ENCODE data around the gene GOT1. TPM values are rescaled to one million over a fixed set of nuclear protein-coding genes. Genes with fewer than 3 reads are reported as not detected.

The GOT1 gene
- total RNA-seq, 1 donor from 2014 or later = 33.7 TPM

DNA sequence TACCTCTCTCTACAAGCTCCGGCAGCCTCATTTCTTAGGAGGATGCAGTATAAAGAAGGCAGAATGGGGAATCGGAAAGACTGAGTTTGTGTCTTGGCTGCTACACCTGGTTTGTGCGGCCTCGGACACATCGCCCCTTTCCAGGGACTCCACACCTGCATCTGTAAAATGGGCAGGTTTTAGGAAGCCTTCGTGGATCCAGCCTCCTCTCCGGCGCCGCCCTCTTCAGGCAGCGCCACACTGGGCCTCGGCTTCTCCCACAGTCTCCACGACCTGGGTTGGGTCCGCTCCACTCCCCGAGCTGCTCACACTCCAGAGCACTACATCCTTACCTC lies 341 bp downstream of the GOT1 start:
- Mint-ChIP-seq H3K4me1 (ENCODE audit: unreplicated experiment) (peaks cover 18% of the 10 kb centered on the region), H3K27ac (ENCODE audit: unreplicated experiment) (peak overlapping the region; percentile 84), H3K4me3 (ENCODE audit: unreplicated experiment) (peak overlapping the region; percentile 97), H3K27me3 (ENCODE audit: unreplicated experiment) (no peaks in the 10 kb centered on the region), H3K36me3 (ENCODE audit: low read depth, unreplicated experiment) (no peaks in the 10 kb centered on the region), H3K9me3 (ENCODE audit: unreplicated experiment) (no peaks in the 10 kb centered on the region)
- no peak for DNase-seq (ENCODE audit: low spot score)
- TF ChIP-seq CTCF (IDR thresholded peaks at IDR 0.05; ENCODE audit: unreplicated experiment) = no peak

- Mint-ChIP-seq H3K4me1 (ENCODE audit: unreplicated experiment) (peaks cover 18% of the 10 kb centered on the region), H3K27me3 (ENCODE audit: unreplicated experiment) (peaks cover 1% of the 10 kb centered on the region), H3K9me3 (ENCODE audit: unreplicated experiment) (no peaks in the 10 kb centered on the region), H3K4me3 (ENCODE audit: unreplicated experiment) (peak overlapping the region; percentile 97), H3K36me3 (ENCODE audit: low read depth, unreplicated experiment) (no peaks in the 10 kb centered on the region), H3K27ac (ENCODE audit: unreplicated experiment) (no peak overlapping the region)
- no peak for TF ChIP-seq CTCF (IDR thresholded peaks at IDR 0.05; ENCODE audit: unreplicated experiment)
- DNase-seq (ENCODE audit: low spot score) = no peak
Observed at GRCh38 chr10:99429517-99430095, 818 bp downstream of the GOT1 start.

- no peaks in the 10 kb centered on the region for H3K36me3 Mint-ChIP-seq (ENCODE audit: low read depth, unreplicated experiment)
- no peak overlapping the region for H3K27ac Mint-ChIP-seq (ENCODE audit: unreplicated experiment)
- no peak for DNase-seq (ENCODE audit: low spot score)
- peaks cover 18% of the 10 kb centered on the region for H3K4me1 Mint-ChIP-seq (ENCODE audit: unreplicated experiment)
- no peak overlapping the region for H3K4me3 Mint-ChIP-seq (ENCODE audit: unreplicated experiment)
- peaks cover 1% of the 10 kb centered on the region for H3K27me3 Mint-ChIP-seq (ENCODE audit: unreplicated experiment)
- TF ChIP-seq CTCF (IDR thresholded peaks at IDR 0.05; ENCODE audit: unreplicated experiment) = no peak
- H3K9me3 Mint-ChIP-seq (ENCODE audit: unreplicated experiment) = no peaks in the 10 kb centered on the region
Observed at GRCh38 chr10:99427566-99428190, 2.7 kb downstream of the GOT1 start.

DNA sequence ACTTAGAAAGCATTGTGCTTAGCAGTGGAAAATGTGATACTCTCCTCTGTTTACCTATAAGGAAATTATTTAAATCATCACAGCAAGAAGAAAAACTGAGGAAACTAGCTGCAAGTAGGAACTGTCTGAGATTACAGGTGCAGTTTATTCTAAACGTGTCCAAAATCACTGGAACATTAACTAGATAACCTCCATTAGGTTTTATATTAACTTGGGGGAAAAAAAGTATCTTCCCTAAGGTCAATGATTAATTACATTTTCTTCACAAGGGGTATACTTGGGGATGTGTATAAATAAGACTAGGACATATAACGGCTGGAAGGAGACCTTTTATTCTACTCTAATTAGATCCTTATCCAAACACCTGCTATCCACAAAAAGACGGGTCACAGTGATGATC lies 3.7 kb downstream of the GOT1 start:
- peaks cover 1% of the 10 kb centered on the region for H3K27me3 Mint-ChIP-seq (ENCODE audit: unreplicated experiment)
- H3K9me3 Mint-ChIP-seq (ENCODE audit: unreplicated experiment) = no peaks in the 10 kb centered on the region
- TF ChIP-seq CTCF (IDR thresholded peaks at IDR 0.05; ENCODE audit: unreplicated experiment) = no peak
- no peak overlapping the region for H3K27ac Mint-ChIP-seq (ENCODE audit: unreplicated experiment)
- H3K4me1 Mint-ChIP-seq (ENCODE audit: unreplicated experiment) = peaks cover 14% of the 10 kb centered on the region
- no peak overlapping the region for H3K4me3 Mint-ChIP-seq (ENCODE audit: unreplicated experiment)
- H3K36me3 Mint-ChIP-seq (ENCODE audit: low read depth, unreplicated experiment) = no peaks in the 10 kb centered on the region
- DNase-seq (ENCODE audit: low spot score) = no peak

- Mint-ChIP-seq H3K9me3 (ENCODE audit: unreplicated experiment) (no peaks in the 10 kb centered on the region), H3K36me3 (ENCODE audit: low read depth, unreplicated experiment) (no peaks in the 10 kb centered on the region), H3K27ac (ENCODE audit: unreplicated experiment) (no peak overlapping the region), H3K4me3 (ENCODE audit: unreplicated experiment) (no peak overlapping the region), H3K27me3 (ENCODE audit: unreplicated experiment) (peaks cover 1% of the 10 kb centered on the region), H3K4me1 (ENCODE audit: unreplicated experiment) (peaks cover 9% of the 10 kb centered on the region)
- DNase-seq (ENCODE audit: low spot score) = no peak
- no peak for TF ChIP-seq CTCF (IDR thresholded peaks at IDR 0.05; ENCODE audit: unreplicated experiment)
Observed at GRCh38 chr10:99425204-99425603, 5.2 kb downstream of the GOT1 start.
